IMR-90 (cell line): ENCODE results near the gene FOXO3. TPM values are rescaled to one million over a fixed set of nuclear protein-coding genes. Genes with fewer than 3 reads are reported as not detected.

Experiments used
- ATAC-seq: fragments of 200-7000 bp; cut with Tn5 transposase; 2 replicates; pipeline ENCODE4 v1.9.1; 2020; ENCODE audit warnings: low read depth, mild to moderate bottlenecking, moderate library complexity
- BruUV-seq: library from RNA; stranded (reverse); fragments of 400-500 nt; replicated peaks from 2 replicates; lab custom pipeline; 2021; lab: Mats Ljungman, UMichigan
- CTCF ChIA-PET: fragments of 300-600 bp; formaldehyde crosslinking; extraction: SDS; loops from one replicate; lab custom pipeline; 2021; ENCODE audit warnings: antibody characterized with exemption; lab: Yijun Ruan, JAX
- POLR2A ChIA-PET: fragments of 300-600 bp; sonication (Branson Sonifier 250); formaldehyde crosslinking; loops from one replicate; lab custom pipeline; 2022; ENCODE audit warnings: antibody characterized with exemption; ENCODE audit not compliant: unreplicated experiment; lab: Charles Lee
- DNase-seq: peaks from one replicate; pipeline ENCODE4 v3.0.0; 2013
- H2AFZ ChIP-seq: replicated peaks from 2 replicates; pipeline ENCODE3; 2013; ENCODE audit warnings: low read length, mild to moderate bottlenecking; ENCODE audit not compliant: poor library complexity
- H2AK5ac ChIP-seq: 2 replicates; pipeline ENCODE4 v1.6.1; 2013; ENCODE audit warnings: low read depth, low read length, inconsistent platforms
- H2AK9ac ChIP-seq: replicated peaks from 2 replicates; pipeline ENCODE3; 2013; ENCODE audit warnings: mild to moderate bottlenecking, low read depth, low read length, moderate library complexity; ENCODE audit not compliant: poor library complexity
- H2BK120ac ChIP-seq: 2 replicates; pipeline ENCODE4 v1.6.1; 2013; ENCODE audit warnings: low read depth, low read length, inconsistent platforms
- H2BK15ac ChIP-seq: 3 replicates; pipeline ENCODE4 v1.6.1; 2013; ENCODE audit warnings: low read depth, low read length, inconsistent platforms
- H2BK20ac ChIP-seq: 2 replicates; pipeline ENCODE4 v1.6.1; 2013; ENCODE audit warnings: low read depth, mild to moderate bottlenecking, inconsistent platforms, low read length, moderate library complexity
- H2BK5ac ChIP-seq: 2 replicates; pipeline ENCODE4 v1.6.1; 2013; ENCODE audit warnings: mild to moderate bottlenecking, low read depth, low read length, inconsistent platforms; ENCODE audit not compliant: poor library complexity, severe bottlenecking
- H3K14ac ChIP-seq: replicated peaks from 2 replicates; pipeline ENCODE4 v1.6.1; 2013; ENCODE audit warnings: low read depth, low read length, inconsistent platforms
- H3K18ac ChIP-seq: 2 replicates; pipeline ENCODE4 v1.6.1; 2013; ENCODE audit warnings: low read depth, low read length, control low read depth
- H3K23ac ChIP-seq: 2 replicates; pipeline ENCODE4 v1.6.1; 2013; ENCODE audit warnings: low read depth, low read length, inconsistent platforms
- H3K27ac ChIP-seq: 2 replicates; pipeline ENCODE4 v1.5.1; 2013; ENCODE audit warnings: mild to moderate bottlenecking, control low read depth, low read length; ENCODE audit not compliant: insufficient read depth
- H3K27me3 ChIP-seq: 2 replicates; pipeline ENCODE4 v1.6.1; 2013; ENCODE audit warnings: low read length; ENCODE audit not compliant: control insufficient read depth, insufficient read depth
- H3K36me3 ChIP-seq: 2 replicates; pipeline ENCODE4 v1.6.1; 2013; ENCODE audit warnings: low read length, mixed read lengths; ENCODE audit not compliant: control insufficient read depth, insufficient read depth
- H3K4ac ChIP-seq: 2 replicates; pipeline ENCODE4 v1.6.1; 2013; ENCODE audit warnings: low read depth, low read length, inconsistent platforms
- H3K4me1 ChIP-seq: 2 replicates; pipeline ENCODE4 v1.6.1; 2013; ENCODE audit warnings: low read length, mixed read lengths; ENCODE audit not compliant: control insufficient read depth, insufficient read depth
- H3K4me2 ChIP-seq: 2 replicates; pipeline ENCODE4 v1.6.1; 2013; ENCODE audit warnings: low read depth, mild to moderate bottlenecking, control low read depth, low read length, moderate library complexity
- H3K4me3 ChIP-seq: 2 replicates; pipeline ENCODE4 v1.5.1; 2013; ENCODE audit warnings: low read depth, mild to moderate bottlenecking, control low read depth, low read length, moderate library complexity; ENCODE audit not compliant: insufficient read depth
- H3K56ac ChIP-seq: 2 replicates; pipeline ENCODE4 v1.6.1; 2013; ENCODE audit warnings: low read length, inconsistent platforms; ENCODE audit not compliant: insufficient read depth; ENCODE audit errors: extremely low read depth
- H3K79me1 ChIP-seq, 2 experiments: 2 replicates each; pipeline ENCODE4 v1.6.1; 2013; ENCODE audit warnings: low read length in 2 of 2, inconsistent platforms in 1 of 2, low read depth in 1 of 2
- H3K9ac ChIP-seq: 2 replicates; pipeline ENCODE4 v1.6.1; 2013; ENCODE audit warnings: low read depth, low read length, control low read depth
- H3K9me1 ChIP-seq: 2 replicates; pipeline ENCODE4 v1.6.1; 2013; ENCODE audit warnings: low read length, inconsistent platforms; ENCODE audit not compliant: insufficient read depth
- H3K9me3 ChIP-seq: 2 replicates; pipeline ENCODE4 v1.6.1; 2013; ENCODE audit warnings: low read length; ENCODE audit not compliant: control insufficient read depth, insufficient read depth
- H4K20me1 ChIP-seq: 2 replicates; pipeline ENCODE4 v1.6.1; 2013; ENCODE audit warnings: low read length, inconsistent platforms; ENCODE audit not compliant: insufficient read depth
- H4K5ac ChIP-seq: 2 replicates; pipeline ENCODE4 v1.6.1; 2013; ENCODE audit warnings: mild to moderate bottlenecking, low read depth, low read length, control low read depth
- H4K8ac ChIP-seq, 2 experiments: 2 replicates each; pipeline ENCODE4 v1.6.1; 2013; ENCODE audit warnings: low read depth in 2 of 2, low read length in 2 of 2, control low read depth in 1 of 2, inconsistent platforms in 1 of 2
- H4K91ac ChIP-seq: 2 replicates; pipeline ENCODE4 v1.6.1; 2013; ENCODE audit warnings: low read depth, low read length, inconsistent platforms; ENCODE audit not compliant: insufficient read depth
- BHLHE40 ChIP-seq: fragments of 150-350 bp; IDR thresholded peaks from 2 replicates; pipeline ENCODE4 v1.6.1; 2016; ENCODE audit warnings: mild to moderate bottlenecking, low read depth, low read length
- CEBPB ChIP-seq: IDR thresholded peaks from 2 replicates; pipeline ENCODE4 v1.6.1; 2012; ENCODE audit warnings: low read depth, low read length, improper control_type of control experiment
- CHD1 ChIP-seq: IDR thresholded peaks from 2 replicates; pipeline ENCODE4 v1.6.1; 2012; ENCODE audit warnings: low read depth, low read length, improper control_type of control experiment
- FOS ChIP-seq: fragments of 150-350 bp; IDR thresholded peaks from 2 replicates; pipeline ENCODE4 v1.6.1; 2016; ENCODE audit warnings: low read depth, low read length
- MAFK ChIP-seq: IDR thresholded peaks from 2 replicates; pipeline ENCODE4 v1.6.1; 2012; ENCODE audit warnings: low read depth, low read length, improper control_type of control experiment
- MAZ ChIP-seq: IDR thresholded peaks from 2 replicates; pipeline ENCODE4 v1.6.1; 2012; ENCODE audit warnings: low read depth, mild to moderate bottlenecking, low read length, improper control_type of control experiment, moderate library complexity, borderline replicate concordance
- MXI1 ChIP-seq: IDR thresholded peaks from 2 replicates; pipeline ENCODE4 v1.6.1; 2012; ENCODE audit warnings: low read depth, mild to moderate bottlenecking, low read length, moderate library complexity, borderline replicate concordance
- NFE2L2 ChIP-seq: fragments of 150-350 bp; IDR thresholded peaks from 2 replicates; pipeline ENCODE4 v1.6.1; 2016; ENCODE audit warnings: low read depth, mild to moderate bottlenecking, low read length
- POLR2A ChIP-seq: IDR thresholded peaks from 2 replicates; pipeline ENCODE4 v1.6.1; 2012; ENCODE audit warnings: mild to moderate bottlenecking, low read depth, low read length
- RAD21 ChIP-seq: IDR thresholded peaks from 2 replicates; pipeline ENCODE4 v1.6.1; 2012; ENCODE audit warnings: low read length, improper control_type of control experiment
- RCOR1 ChIP-seq: IDR thresholded peaks from 2 replicates; pipeline ENCODE4 v1.6.1; 2012; ENCODE audit warnings: mild to moderate bottlenecking, low read length, improper control_type of control experiment; ENCODE audit not compliant: insufficient replicate concordance
- RFX5 ChIP-seq: IDR thresholded peaks from 2 replicates; pipeline ENCODE4 v1.8.0; 2012; ENCODE audit warnings: low read depth, mild to moderate bottlenecking, low read length, moderate library complexity
- SMC3 ChIP-seq: fragments of 150-350 bp; IDR thresholded peaks from 2 replicates; pipeline ENCODE4 v1.6.1; 2016; ENCODE audit warnings: low read depth, mild to moderate bottlenecking, antibody characterized with exemption, low read length, moderate library complexity
- WGBS, 2 experiments: methylation state at CpG; one replicate each; pipeline versions ENCODE4 v1.1.5 to v1.1.7; 2013; ENCODE audit warnings: missing lambda C conversion rate in 2 of 2; ENCODE audit not compliant: insufficient read length in 1 of 2; ENCODE audit errors: extremely low coverage in 2 of 2; 5-methylcytosine and 5-hydroxymethylcytosine counted together
- dilution Hi-C: fragments of 300-500 bp; cut with HindIII; formaldehyde crosslinking; loops from one replicate; pipeline ENCODE4 v1.14.3; 2018; ENCODE audit warnings: low sequenced_read_pairs; ENCODE audit not compliant: unreplicated experiment
- in situ Hi-C: fragments of 300-500 bp; cut with MboI; formaldehyde crosslinking; loops from 3 replicates; pipeline ENCODE4 v1.14.3; 2019; ENCODE audit warnings: low sequenced_read_pairs, inconsistent platforms, mixed read lengths
- intact Hi-C: fragments of 100-400 bp; cut with micrococcal nuclease; formaldehyde crosslinking; loops from 2 replicates; pipeline ENCODE4 v1.10.0; 2022
- polyA plus RNA-seq, 3 experiments: library from polyadenylated mRNA; depleted of rRNA; stranded (reverse); fragments of >200 nt; gene quantifications; 2 replicates each; pipeline ENCODE4 v1.2.3, GENCODE V29; 2012; ENCODE audit warnings: low replicate concordance in 1 of 3
- total RNA-seq: library from RNA; depleted of rRNA; stranded (reverse); fragments of >200 nt; gene quantifications from 2 replicates; pipeline ENCODE4 v1.2.3, GENCODE V29; 2012
- TF ChIP-seq, protein P1 (sequence below): fragments of 150-350 bp; IDR thresholded peaks from 2 replicates; pipeline ENCODE4 v1.6.1; 2017; ENCODE audit warnings: mild to moderate bottlenecking, antibody characterized with exemption, low read length, low read depth
- TF ChIP-seq, protein P2 (sequence below): conservative IDR thresholded peaks from 2 replicates; pipeline ENCODE4 v1.5.1; 2012; ENCODE audit warnings: mild to moderate bottlenecking, low read depth, low read length, improper control_type of control experiment
- TF ChIP-seq, protein P3 (sequence below): fragments of 150-350 bp; IDR thresholded peaks from 2 replicates; pipeline ENCODE4 v1.6.1; 2016; ENCODE audit warnings: low read depth, mild to moderate bottlenecking, low read length, moderate library complexity, borderline replicate concordance

The FOXO3 gene
- total and polyA plus RNA-seq, 2 of the 4 experiments (the other 2 are of a cell fraction): 17.5 to 38.7 TPM

DNA sequence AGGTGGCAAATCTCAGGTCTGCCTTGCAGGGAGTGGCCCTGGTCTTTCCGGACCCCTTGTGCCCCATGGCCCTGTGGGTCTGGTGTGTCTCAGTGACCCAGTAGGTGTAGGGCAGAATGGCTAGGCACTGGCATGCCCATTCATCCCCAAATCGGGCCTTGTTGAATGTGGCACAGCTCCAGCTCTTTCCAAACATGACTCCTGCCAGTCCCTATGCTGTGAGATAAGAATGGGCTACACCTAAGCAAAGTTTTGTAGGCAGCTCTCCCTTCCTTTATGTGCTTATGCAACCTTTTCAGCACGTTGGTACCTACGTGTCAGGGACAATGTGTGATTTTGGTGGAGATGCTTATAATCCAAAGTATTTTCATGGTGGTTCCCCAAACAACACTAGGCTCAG, 33.9 kb downstream of the FOXO3 start:
- no peak overlapping the region for H3K9ac ChIP-seq
- peaks cover 32 to 79% of the 10 kb centered on the region in 2 experiments for H3K79me1 ChIP-seq
- H2AK5ac ChIP-seq: peak overlapping the region; percentile 69
- in situ Hi-C loops: no loop called here
- no peak overlapping the region for H4K5ac ChIP-seq
- peaks cover 33% of the 10 kb centered on the region for H3K4me1 ChIP-seq
- 100% methylated on average over 1 of the region's 4 CpGs; no CpG with 5 or more reads in 1 of the 2 experiments for WGBS, 2 experiments
- ChIA-PET POLR2A (no interaction called here), CTCF (no interaction called here)
- ATAC-seq (no peak), DNase-seq (no peak)
- H3K9me3 ChIP-seq: no peaks in the 10 kb centered on the region
- BruUV-seq: no TSS peak
- no peak overlapping the region for H3K27ac ChIP-seq
- dilution Hi-C loops: no loop called here
- no peak overlapping the region for H2BK15ac ChIP-seq
- H3K14ac ChIP-seq: no peak overlapping the region
- no peak overlapping the region for H2BK20ac ChIP-seq
- H3K4me2 ChIP-seq: no peak overlapping the region
- H3K36me3 ChIP-seq: peaks cover 1% of the 10 kb centered on the region; the same call in 1 of the 2 replicates
- no peak overlapping the region for H3K4ac ChIP-seq
- H4K8ac ChIP-seq: no peak overlapping the region; a peak in 1 of 4 replicates
- peaks cover 82% of the 10 kb centered on the region for H4K20me1 ChIP-seq
- H3K9me1 ChIP-seq: peaks cover 30% of the 10 kb centered on the region
- H3K56ac ChIP-seq: no peak overlapping the region
- no peak overlapping the region for H2AFZ ChIP-seq
- no peak overlapping the region for H2BK120ac ChIP-seq
- no peak overlapping the region for H3K18ac ChIP-seq
- intact Hi-C loops: no loop called here
- H3K23ac ChIP-seq: peak overlapping the region; percentile 55
- no peaks in the 10 kb centered on the region for H3K27me3 ChIP-seq
- H3K4me3 ChIP-seq: no peak overlapping the region
- no peak overlapping the region for H4K91ac ChIP-seq
- no peak overlapping the region for H2BK5ac ChIP-seq
- H2AK9ac ChIP-seq: no peak overlapping the region
- TF ChIP-seq CEBPB (no peak), MAZ (no peak), MXI1 (no peak), MAFK (no peak), RAD21 (no peak), NFE2L2 (no peak), CHD1 (no peak), BHLHE40 (no peak), RFX5 (no peak), SMC3 (no peak), RCOR1 (no peak), FOS (no peak), POLR2A (no peak)
- TF ChIP-seq, protein P1, sequence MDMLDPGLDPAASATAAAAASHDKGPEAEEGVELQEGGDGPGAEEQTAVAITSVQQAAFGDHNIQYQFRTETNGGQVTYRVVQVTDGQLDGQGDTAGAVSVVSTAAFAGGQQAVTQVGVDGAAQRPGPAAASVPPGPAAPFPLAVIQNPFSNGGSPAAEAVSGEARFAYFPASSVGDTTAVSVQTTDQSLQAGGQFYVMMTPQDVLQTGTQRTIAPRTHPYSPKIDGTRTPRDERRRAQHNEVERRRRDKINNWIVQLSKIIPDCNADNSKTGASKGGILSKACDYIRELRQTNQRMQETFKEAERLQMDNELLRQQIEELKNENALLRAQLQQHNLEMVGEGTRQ: no peak
- TF ChIP-seq, protein P2, sequence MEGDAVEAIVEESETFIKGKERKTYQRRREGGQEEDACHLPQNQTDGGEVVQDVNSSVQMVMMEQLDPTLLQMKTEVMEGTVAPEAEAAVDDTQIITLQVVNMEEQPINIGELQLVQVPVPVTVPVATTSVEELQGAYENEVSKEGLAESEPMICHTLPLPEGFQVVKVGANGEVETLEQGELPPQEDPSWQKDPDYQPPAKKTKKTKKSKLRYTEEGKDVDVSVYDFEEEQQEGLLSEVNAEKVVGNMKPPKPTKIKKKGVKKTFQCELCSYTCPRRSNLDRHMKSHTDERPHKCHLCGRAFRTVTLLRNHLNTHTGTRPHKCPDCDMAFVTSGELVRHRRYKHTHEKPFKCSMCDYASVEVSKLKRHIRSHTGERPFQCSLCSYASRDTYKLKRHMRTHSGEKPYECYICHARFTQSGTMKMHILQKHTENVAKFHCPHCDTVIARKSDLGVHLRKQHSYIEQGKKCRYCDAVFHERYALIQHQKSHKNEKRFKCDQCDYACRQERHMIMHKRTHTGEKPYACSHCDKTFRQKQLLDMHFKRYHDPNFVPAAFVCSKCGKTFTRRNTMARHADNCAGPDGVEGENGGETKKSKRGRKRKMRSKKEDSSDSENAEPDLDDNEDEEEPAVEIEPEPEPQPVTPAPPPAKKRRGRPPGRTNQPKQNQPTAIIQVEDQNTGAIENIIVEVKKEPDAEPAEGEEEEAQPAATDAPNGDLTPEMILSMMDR: no peak
- TF ChIP-seq, protein P3, sequence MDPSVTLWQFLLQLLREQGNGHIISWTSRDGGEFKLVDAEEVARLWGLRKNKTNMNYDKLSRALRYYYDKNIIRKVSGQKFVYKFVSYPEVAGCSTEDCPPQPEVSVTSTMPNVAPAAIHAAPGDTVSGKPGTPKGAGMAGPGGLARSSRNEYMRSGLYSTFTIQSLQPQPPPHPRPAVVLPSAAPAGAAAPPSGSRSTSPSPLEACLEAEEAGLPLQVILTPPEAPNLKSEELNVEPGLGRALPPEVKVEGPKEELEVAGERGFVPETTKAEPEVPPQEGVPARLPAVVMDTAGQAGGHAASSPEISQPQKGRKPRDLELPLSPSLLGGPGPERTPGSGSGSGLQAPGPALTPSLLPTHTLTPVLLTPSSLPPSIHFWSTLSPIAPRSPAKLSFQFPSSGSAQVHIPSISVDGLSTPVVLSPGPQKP: no peak
